Activated naive CD4-positive, alpha-beta T cell treated with Interleukin-2 at 50 U/mL for 16 hours (primary cell): ENCODE data around the gene DHRS12.

ENCODE experiments used
- DNase-seq: peaks from one replicate; pipeline ENCODE4 v3.0.0-alpha.2; 2020

The DHRS12 gene

DNA sequence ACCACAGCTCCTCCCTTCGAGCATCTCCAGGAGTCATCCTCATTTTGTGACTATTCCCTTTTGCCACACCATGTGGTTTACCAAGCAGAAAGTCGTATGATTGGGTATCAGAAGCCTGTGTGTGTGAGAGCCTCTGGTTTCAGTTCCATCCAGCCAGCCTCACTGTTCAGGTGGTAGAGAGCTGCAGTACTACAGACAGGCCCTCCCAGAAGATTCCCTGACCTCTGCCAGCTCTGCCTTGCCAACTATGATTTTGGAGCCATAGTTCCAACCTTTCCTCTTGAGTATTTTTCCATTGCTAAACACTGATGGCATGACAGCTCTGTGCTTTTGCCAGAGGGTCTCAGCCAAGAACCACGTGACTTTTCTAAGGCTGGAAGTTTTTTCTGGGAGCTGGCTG is 82.5 kb downstream of the DHRS12 start:
- no peak for DNase-seq

DNA sequence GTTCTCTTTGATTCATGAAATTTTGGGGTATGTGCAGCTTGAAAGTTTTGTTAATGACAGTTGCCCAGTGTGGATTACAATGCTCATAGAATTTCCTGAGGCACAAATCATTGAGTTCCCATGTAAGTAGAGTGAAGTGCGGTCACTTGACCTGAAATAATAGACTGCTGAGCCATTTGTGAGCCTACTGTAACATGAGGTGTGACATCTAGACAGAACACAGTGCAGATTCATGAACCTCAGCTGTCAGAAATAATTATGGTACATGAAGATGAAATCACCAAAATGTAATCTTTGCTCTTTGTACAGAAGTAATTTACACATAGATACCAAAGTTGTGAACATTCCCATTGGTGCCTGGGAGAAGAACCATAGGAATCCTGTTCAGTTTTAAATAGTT is 84.6 kb downstream of the DHRS12 start:
- no peak for DNase-seq
